Stimulated activated CD8-positive, alpha-beta memory T cell treated with anti-CD3 and anti-CD28 coated beads, Interleukin-4, amount 100 ng/mL, for 4 hours (primary cell): Measurements from ENCODE around the gene EFCAB6.

Source experiments
- DNase-seq, 2 donors: peaks; one replicate each; pipeline ENCODE4 v3.0.0-alpha.2; 2020; ENCODE audit warnings: low read depth in 2 of 2, low spot score in 1 of 2

Gene EFCAB6

DNA sequence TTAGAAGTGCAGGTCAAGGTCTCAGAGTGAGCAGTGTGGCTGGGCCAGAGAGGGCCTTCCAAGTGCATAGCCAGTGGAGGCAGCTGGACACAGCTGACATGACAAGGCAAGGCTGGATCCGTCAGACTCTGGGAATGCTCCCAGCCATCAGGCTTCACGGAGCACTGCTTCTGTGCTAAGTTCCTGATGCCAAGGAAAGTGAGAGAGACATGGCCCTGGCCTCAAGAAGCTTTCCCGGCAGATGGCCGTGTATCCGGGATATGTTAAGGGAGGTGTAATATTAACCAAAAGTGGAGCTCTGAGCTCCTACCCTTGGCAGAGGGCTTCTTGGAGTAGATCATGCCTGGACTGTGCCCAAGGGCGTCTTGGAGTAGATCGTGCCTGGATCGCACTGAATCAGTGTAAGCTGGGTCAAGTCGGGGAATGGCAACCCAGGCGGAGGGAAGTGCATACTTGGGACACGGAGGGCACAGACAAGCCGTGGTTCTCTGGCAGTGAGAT, 7.4 kb upstream of the EFCAB6 start:
- DNase-seq, result no peak

DNA sequence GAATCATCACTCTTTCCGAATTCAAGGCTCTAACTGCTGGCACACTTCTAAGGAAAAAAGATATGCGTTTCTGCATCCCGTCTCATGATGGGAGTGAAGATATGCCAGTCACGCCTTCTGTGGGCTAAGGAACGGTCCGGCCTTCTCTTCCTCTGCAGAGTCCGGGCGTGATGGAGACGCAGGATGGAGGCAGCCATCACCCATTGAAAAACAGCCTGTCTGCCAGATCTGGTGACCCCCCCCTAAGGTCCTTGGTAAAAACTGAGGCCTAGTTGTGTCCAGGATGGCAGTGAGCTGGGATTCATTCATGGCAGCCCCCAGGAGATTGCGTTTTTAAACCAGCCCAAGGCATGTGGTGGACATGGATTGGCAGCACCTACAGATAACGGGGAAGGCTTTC, 6.9 kb upstream of the EFCAB6 start:
- DNase-seq, result no peak

DNA sequence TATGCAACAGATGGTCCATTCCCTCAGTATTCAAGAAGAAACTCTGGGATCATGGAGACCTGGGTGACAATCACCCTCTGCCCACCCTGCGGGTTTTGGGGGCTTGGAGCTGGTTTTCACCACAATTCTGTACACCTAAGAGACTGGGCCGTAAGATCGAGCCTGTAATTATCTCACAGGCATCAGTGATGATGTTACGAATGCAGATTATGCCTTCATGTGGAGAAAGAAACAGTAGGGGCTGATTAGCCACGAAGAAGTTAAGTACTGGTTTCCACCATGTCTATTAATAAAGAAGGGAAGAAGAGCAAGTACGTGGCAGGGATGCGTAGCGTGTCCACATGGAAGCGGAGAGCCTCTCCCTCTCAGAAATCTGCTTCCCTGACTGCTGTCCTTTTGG, 5.3 kb upstream of the EFCAB6 start:
- DNase-seq, result no peak

DNA sequence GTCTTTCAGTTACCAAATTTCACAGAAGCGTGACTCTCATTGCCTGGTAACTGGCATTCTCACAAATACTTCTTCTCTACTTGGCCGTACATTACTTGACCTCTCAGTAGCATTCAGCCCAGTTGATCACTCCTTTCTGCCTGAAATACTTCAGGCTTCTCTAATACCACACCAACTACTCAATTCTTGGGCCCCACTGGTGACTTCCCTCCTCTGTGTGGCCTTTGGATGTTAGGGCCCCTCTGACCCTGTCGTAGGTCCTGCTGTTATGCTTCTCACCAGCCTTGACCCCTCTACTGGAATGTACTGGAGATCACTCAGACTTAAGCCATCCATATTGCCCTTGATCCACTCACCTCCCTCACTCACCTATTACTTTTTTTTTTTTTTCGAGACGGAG, 2.2 kb upstream of the EFCAB6 start:
- no peak for DNase-seq

DNA sequence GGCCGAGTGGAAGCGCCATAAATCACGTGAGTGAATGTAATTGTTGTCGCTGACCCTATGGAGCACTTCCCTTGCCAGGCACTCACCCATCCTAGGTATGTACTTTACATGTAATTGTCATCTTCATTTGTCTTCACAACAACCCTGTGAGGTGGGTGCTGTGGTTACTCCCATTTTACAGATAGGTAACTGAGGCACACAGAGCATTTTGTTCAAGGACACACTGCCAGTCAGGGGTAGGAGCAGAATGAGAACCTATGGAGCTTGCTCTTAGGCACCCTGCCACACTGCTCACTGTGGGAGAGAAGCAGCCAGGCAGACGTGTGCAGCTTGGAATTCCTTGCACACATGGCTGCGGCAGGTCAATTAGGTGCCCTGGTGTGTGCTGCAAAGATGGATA, 785 bp upstream of the EFCAB6 start:
- DNase-seq, result no peak

DNA sequence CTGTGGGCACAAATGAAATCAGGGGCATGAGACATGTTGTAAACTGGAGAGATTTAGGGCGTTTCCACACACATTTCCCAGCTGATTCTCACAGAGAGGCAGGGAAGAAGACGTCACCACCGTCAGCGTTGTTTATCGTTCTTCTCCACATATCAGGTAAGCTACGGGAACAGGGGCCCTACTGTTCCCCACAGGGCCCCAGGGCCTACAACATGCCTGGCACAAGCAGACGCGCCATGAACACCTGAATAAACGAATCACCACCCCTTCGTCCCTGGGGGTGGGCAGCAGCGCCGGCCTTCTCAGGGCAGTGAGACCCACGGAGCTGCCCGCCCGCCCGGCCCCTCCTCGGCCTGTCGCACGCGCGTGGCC, 342 bp downstream of the EFCAB6 start:
- no peak for DNase-seq

DNA sequence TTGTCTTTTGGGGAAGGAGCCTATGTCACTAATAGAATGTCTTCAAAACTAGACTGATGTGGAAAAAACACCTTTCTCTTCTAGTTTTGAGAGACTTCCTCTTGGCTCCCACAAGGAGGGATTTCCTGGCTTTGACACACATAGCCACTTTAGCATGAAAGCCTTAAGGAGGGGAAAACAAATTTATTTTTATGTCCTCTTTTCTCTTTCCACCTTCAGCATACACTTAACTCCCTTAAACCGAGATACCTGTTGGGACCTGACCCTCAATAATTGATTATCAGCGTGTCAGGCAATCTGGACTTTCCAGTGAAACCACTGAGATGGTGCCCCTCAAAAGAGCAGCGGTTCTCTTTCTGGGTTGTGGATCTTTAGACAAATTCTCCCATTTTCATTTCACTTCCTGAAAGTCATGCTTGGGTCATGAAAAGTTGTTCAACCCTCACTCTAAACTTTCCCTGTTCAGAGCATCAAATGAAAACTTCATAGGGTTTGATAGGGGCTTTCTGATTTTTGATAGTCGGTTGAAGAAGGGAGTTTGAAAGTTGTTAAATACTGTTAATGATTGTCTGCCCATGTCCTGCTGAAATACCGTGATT, 9.1 kb downstream of the EFCAB6 start:
- DNase-seq, result no peak

DNA sequence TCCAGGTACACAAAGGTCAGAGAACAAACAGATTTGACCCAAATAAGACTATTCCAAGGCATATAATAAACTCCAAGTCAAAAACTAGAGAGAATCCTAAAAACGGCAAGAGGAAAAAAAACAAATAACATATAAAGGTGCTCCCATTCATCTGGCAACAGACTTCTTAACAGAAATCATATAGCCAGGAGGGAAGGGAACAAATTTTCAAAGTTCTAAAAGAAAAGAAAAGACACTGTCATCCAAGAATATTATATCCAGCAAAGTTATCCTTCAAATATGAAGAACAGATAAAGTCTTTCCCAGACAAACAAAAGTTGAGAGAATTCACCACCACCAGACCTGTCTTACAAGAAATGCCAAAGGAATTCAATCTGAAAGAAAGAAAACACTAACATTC, 11.1 kb downstream of the EFCAB6 start:
- DNase-seq, result no peak

DNA sequence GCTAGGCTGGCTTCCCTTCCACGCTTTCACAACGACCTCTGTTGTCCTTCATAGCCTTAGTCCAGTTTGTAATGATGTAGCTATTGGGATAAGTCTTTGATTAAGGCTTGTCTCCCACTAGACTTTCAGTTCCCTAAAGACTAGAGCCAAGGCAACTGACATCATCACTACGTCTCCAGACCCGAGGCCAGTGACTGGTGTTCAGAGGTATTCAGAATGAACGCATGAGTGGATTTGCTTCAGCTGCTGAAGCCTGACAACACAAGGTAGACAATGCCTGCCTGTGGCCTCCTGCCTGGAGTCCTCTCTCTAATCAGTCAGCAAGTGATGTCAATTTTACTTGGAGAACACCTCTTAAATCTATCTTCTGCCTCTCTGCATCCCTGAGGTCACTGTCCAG, 13.6 kb downstream of the EFCAB6 start:
- DNase-seq, result no peak

DNA sequence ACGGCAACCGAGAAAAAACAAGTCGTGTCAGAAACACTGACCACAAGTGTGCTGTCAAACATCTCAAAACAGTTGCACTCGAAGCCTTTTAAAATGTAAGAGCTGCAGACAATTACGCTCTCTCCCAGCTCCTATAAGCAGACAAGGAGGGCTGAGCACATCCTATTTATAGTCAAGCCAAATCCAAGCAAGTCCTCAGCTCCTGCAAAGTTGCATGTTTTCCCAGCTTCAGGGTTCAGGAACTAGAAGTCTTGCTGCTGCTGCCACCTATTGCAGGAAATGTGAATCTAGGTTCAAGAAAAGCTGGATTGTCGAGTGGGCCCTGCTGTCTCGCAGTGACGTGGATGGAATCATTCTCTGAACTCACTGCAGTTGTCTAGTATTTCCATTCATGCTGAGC, 15.5 kb downstream of the EFCAB6 start:
- DNase-seq, result no peak

DNA sequence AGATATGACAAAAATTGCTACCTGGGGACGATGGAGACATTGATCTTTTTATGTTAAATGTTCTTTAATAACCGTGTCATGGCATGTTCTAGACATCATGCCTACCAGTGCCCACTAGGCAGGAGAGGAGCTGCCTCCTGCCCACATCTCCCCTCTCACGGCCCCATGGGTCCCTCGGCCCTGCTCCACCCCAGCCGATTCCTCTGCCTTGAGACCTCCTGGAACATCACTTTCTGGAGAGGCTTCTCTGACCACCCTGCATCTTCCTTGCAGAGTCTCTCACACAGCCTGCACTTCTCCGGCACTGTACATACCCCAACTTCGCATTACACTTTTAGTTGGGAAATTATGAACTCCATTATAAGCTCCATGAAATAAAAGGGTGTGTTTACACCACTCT, 16.8 kb downstream of the EFCAB6 start:
- DNase-seq, result no peak

DNA sequence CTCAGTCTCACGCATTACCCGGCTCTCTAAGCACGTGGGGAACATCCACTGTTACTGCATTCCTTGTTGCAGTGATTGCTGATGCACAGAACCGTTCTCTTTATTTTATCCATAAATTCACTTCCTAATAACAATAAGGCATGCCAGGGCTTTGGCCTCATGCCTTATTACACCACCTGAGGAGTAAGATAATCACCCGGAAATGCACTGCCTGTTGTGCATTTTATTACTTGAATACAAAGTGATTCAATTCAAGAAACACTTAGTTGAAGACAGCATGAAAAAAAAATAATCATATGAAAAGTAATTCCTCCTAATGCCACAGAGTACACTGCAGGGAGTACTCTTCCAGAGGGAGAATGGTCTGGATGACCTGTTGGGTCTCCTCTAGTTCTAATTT, 19.2 kb downstream of the EFCAB6 start:
- no peak for DNase-seq

DNA sequence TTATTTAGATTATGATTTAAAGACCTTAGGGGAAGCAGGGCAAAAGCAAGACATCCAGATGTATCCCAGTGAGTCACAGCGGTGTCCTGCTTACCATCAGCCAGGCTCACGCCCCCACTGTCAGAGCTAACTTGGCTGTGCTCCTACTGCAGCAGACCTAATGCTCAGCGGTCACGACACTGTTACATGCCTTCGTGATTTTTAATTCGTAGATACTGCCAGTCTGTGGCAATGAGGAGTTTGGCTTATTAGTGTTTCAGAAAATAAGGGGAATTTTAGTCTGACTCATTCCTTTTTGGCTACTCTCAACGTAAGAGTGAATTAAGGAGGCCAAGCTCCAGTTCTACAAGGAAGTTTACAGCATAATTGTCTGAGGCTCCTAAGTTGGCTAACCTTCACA, 22.7 kb downstream of the EFCAB6 start:
- no peak for DNase-seq

DNA sequence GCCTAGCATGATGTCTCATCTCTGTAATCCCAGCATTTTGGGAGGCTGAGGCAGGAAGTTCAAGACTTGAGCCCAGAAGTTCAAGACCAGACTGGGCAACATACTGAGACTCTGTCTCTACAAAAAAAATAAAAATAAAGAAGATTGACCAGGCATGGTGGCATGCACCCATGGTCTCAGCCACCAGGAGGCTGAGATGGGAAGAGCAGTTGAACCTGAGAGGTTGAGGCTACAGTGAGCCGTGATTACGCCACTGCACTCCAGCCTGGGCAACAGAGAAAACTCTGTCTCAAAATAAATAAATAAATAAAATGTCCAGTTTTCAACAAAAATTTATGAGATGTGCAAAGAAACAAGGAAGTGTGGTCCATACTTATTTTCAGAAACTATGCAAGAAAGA, 28.3 kb downstream of the EFCAB6 start:
- DNase-seq, result no peak

DNA sequence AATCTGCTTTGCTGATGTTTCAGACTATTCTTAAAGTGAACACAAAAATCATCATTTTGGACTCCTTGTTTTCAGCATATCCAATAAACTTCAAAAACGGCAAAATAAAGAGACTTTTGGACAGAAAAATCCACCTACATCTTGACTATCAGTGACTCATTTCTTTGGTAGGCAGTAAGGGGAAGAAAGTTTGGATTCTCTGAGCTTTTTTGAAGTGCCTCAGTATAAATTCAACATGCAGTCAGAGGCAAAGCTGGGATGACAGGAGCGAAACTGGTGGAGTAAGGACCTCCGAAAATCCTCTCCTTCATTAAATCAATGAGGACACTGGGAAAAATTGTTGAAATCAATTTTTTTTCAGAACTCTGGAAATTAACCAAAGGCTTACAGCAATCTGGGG, 29.7 kb downstream of the EFCAB6 start:
- no peak for DNase-seq

DNA sequence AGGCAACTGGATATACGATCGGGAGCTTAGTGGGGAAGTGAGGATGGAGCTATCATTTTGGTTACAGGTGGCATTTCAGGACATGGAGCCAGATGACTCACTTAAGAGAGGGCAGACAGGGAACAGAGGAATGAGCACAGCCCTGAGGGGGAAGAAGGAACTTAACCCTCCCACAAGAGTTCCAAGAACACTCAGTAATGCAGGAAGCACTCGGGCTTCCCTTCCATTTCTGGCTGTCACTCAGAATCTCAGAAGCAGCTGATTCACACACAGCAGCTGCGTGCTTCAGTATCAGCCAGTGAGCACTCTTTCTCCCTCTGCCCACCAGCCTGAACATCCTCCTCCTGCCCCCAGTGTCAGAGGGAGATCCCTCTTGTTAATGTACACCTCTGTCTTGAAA, 34.8 kb downstream of the EFCAB6 start:
- DNase-seq, result no peak

DNA sequence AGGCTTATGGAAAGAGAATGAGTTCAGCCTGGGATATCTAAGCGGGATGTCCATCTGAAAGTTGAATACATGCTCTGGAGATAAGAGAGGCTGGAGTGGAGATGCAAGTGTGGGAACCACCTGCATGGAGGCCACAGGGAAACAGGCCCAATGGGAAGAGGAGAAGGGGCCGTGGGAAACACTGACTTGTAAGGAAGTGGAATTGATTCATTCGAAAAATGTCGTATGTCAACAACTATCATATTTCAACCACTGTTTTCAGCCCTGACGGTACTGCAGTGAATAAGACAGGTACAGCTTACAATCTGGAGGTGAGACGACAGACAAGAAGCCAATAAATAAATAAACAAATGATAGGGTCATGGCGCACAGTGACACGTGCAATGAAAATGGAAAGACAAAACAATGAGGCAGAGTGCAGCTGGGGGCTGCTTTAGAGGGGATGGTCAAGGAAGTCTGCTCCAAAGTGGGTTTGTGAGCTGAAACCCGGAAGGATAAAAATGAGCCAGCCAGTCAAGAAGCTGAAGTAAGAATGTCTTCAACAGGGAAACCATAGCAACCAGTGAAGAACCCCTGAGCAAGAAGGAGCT, 35.9 kb downstream of the EFCAB6 start:
- DNase-seq, result no peak

DNA sequence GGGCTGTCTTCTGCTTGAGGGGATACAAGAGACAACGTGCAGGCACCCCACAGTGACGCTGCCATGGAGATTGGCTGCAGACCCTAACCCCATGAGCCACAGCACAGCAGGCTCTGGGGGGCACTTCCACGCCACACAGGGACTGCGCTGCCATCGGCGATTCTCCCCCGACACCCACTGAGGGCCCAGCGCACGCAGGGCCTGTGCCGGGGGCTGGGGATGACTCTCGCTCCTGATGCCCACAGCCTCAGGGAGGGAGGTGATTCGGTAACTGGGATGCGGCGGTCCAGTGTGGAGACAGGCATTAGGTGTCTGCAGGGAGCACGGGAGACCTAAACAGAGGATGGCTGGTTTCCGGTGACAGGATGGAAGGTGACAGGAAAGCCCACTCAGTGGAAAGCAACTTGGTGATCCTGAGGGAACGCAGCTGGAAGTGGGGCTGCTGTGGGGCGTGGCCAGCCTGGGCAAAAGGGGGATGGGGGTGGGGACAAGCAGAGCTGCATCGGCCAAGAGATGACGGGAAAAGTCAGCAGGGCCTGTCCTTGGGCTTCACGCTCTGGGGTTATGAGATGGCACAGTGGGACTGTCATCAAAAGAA, 37.7 kb downstream of the EFCAB6 start:
- no peak for DNase-seq

DNA sequence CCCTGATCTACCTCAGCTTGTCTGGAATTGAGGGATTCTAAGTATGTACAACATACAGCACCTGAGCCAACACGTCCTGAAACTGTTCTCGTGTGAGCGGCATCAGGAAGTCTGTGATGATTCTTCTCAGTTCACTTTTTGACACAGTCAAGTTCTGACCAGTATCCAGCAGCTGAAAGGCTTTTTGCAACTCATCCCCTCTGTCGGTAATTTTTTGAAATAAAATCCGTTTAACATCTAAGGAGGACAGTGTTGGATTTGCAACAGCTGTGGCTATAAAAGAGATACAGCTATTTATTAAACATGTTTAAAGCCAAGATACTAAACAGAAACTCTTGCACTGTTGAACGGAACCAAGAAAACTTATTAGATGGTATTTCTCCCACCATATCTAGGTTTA, 39.3 kb downstream of the EFCAB6 start:
- DNase-seq, result no peak

DNA sequence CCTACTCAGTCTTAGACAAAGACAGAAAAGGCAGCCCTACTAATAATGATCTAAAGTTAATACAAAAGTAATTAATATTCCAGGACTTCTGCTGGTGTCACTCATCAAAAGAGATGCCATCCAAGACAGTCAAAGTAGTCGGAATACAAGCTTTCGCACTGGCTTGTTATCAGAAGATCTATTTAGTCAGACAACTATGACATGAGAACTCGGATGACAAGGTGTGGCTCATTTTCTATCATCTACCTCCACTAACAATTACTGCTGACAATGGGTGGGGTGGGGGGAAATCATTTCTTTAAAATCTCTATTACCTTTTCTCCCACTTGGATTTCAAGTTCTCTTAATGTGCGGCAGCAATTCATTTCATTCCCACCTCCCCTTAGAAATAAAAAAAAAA, 56.7 kb downstream of the EFCAB6 start:
- DNase-seq, result no peak

DNA sequence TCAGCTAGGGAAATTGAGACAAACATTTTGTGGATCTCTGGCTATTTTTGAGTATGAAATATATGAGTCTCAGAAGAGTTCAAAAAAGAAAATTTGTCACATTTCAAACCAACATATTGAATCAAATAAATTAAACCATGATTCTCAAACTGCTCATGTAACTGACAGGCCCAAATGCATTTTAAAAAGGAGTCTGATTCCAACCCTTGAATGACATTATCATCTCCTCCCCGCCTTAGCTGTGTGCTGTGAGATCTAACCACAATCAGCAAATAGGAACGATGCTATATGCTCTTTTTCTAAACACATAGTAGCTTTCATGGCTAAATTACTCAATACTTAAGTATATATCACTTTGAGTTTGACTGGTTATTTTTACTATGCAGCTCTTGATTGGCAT, 57.1 kb downstream of the EFCAB6 start:
- DNase-seq, result no peak

DNA sequence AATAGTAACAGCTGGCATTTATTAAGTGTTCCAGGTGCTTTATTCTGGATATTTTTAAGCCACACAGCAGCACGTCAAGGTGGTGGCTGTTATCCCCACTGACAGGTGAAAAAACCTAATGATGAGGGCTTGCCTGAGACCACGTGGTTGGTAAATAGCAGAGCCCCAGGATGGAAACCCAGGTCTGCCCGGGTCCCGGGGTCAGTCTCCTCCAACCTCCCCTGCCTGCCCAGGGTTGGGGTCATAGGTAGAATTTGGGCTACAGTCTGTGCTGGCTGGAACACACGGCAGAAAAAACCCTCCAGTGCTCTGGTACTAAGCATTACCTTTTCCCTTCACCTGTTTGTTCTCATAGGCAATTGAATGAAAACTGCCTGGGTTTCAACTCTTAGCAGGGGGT, 57.9 kb downstream of the EFCAB6 start:
- DNase-seq, result no peak

DNA sequence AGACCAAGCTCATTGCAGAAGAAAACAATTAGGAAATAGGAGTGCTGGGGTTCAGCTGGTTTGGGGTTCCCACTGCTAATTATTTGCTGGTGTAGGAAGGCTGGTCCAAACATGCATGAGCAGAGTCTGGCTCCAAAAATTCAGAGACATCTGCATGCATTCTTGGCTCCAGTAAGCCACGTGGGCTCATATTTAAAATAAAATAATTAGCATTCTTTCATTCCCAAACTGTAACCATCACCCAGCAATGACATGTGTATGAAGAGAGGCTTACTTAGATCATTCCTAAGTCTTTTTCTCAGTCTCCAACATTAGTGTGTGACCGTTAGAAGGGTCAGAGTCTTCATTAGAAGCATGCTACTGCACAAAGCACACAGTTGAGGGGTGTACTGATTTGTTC, 58.4 kb downstream of the EFCAB6 start:
- no peak for DNase-seq
